WTC11 (cell line): ENCODE data around the gene CPPED1.
"Not testable (repeated sequence)": the region's sequence is repeated elsewhere in the genome, so short reads cannot be mapped to it uniquely, and the experiment has no call there.

ENCODE experiments used
- CBFB ChIP-seq: sonication (generic); formaldehyde crosslinking; IDR thresholded peaks from 2 replicates; pipeline ENCODE4 v1.8.1; 2022; ENCODE audit warnings: mild to moderate bottlenecking, low read depth, missing genetic modification reagents
- GABPB1 ChIP-seq: sonication (generic); formaldehyde crosslinking; IDR thresholded peaks from 2 replicates; pipeline ENCODE4 v1.8.1; 2023; ENCODE audit warnings: mild to moderate bottlenecking, missing genetic modification reagents
- MYBL2 ChIP-seq: sonication (generic); formaldehyde crosslinking; IDR thresholded peaks from 2 replicates; pipeline ENCODE4 v1.8.1; 2023; ENCODE audit warnings: mild to moderate bottlenecking, moderate library complexity, missing genetic modification reagents
- SP1 ChIP-seq: sonication (generic); formaldehyde crosslinking; conservative IDR thresholded peaks from 2 replicates; pipeline ENCODE4 v1.8.1; 2022; ENCODE audit warnings: missing genetic modification reagents
- TP53 ChIP-seq: sonication (generic); formaldehyde crosslinking; IDR thresholded peaks from 2 replicates; pipeline ENCODE4 v1.8.1; 2023; ENCODE audit warnings: mild to moderate bottlenecking, missing genetic modification reagents
- ZNF138 ChIP-seq: sonication (generic); formaldehyde crosslinking; conservative IDR thresholded peaks from 2 replicates; pipeline ENCODE4 v1.8.1; 2022; ENCODE audit warnings: mild to moderate bottlenecking, moderate library complexity, missing genetic modification reagents
- ZNF396 ChIP-seq: fragments of 250-450 bp; sonication (Bioruptor Pico); IDR thresholded peaks from 2 replicates; pipeline ENCODE4 v1.8.0; 2021; ENCODE audit warnings: mild to moderate bottlenecking, moderate library complexity, borderline replicate concordance
- TF ChIP-seq, protein P1 (sequence below): fragments of 200-600 bp; IDR thresholded peaks from 2 replicates; pipeline ENCODE4 v1.8.0; 2022; ENCODE audit warnings: antibody characterized with exemption
- TF ChIP-seq, protein P2 (sequence below): sonication (generic); formaldehyde crosslinking; IDR thresholded peaks from 2 replicates; pipeline ENCODE4 v1.8.1; 2023; ENCODE audit warnings: mild to moderate bottlenecking, moderate library complexity, missing genetic modification reagents
- TF ChIP-seq, protein P3 (sequence below): sonication (generic); formaldehyde crosslinking; IDR thresholded peaks from 2 replicates; pipeline ENCODE4 v1.8.0; 2022; ENCODE audit warnings: mild to moderate bottlenecking, missing genetic modification reagents
- TF ChIP-seq, protein P4 (sequence below): sonication (generic); formaldehyde crosslinking; IDR thresholded peaks from 2 replicates; pipeline ENCODE4 v1.8.1; 2023; ENCODE audit warnings: mild to moderate bottlenecking, missing genetic modification reagents, moderate library complexity
- TF ChIP-seq, protein P5 (sequence below): sonication (generic); formaldehyde crosslinking; IDR thresholded peaks from 2 replicates; pipeline ENCODE4 v1.8.0; 2023; ENCODE audit warnings: missing genetic modification reagents, mild to moderate bottlenecking, borderline replicate concordance

DNA sequence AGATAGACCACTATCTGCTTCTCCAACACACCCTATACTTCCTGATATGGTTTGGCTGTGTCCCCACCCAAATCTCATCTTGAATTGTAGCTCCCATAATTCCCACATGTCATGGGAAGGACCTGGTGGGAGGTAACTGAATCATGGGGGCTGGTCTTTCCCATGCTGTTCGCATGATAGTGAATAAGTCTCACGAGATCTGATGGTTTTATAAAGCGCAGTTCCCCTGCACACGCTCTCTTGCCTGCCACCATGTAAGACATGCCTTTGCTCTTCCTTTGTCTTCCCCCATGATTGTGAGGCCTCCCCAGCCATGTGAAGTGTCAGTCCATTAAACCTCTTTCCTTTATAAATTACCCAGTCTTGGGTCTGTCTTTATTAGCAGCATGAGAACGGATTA, 11.2 kb downstream of the CPPED1 start:
- not testable (repeated sequence) for TF ChIP-seq TP53, ZNF396, SP1, CBFB, MYBL2, GABPB1, ZNF138 (CRISPR knock-in tag)
- TF ChIP-seq, protein P1, sequence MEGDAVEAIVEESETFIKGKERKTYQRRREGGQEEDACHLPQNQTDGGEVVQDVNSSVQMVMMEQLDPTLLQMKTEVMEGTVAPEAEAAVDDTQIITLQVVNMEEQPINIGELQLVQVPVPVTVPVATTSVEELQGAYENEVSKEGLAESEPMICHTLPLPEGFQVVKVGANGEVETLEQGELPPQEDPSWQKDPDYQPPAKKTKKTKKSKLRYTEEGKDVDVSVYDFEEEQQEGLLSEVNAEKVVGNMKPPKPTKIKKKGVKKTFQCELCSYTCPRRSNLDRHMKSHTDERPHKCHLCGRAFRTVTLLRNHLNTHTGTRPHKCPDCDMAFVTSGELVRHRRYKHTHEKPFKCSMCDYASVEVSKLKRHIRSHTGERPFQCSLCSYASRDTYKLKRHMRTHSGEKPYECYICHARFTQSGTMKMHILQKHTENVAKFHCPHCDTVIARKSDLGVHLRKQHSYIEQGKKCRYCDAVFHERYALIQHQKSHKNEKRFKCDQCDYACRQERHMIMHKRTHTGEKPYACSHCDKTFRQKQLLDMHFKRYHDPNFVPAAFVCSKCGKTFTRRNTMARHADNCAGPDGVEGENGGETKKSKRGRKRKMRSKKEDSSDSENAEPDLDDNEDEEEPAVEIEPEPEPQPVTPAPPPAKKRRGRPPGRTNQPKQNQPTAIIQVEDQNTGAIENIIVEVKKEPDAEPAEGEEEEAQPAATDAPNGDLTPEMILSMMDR: not testable (repeated sequence)
- TF ChIP-seq, protein P2, sequence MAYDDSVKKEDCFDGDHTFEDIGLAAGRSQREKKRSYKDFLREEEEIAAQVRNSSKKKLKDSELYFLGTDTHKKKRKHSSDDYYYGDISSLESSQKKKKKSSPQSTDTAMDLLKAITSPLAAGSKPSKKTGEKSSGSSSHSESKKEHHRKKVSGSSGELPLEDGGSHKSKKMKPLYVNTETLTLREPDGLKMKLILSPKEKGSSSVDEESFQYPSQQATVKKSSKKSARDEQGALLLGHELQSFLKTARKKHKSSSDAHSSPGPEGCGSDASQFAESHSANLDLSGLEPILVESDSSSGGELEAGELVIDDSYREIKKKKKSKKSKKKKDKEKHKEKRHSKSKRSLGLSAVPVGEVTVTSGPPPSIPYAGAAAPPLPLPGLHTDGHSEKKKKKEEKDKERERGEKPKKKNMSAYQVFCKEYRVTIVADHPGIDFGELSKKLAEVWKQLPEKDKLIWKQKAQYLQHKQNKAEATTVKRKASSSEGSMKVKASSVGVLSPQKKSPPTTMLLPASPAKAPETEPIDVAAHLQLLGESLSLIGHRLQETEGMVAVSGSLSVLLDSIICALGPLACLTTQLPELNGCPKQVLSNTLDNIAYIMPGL (CRISPR knock-in tag): not testable (repeated sequence)
- TF ChIP-seq, protein P3, sequence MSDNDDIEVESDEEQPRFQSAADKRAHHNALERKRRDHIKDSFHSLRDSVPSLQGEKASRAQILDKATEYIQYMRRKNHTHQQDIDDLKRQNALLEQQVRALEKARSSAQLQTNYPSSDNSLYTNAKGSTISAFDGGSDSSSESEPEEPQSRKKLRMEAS: not testable (repeated sequence)
- TF ChIP-seq, protein P4, sequence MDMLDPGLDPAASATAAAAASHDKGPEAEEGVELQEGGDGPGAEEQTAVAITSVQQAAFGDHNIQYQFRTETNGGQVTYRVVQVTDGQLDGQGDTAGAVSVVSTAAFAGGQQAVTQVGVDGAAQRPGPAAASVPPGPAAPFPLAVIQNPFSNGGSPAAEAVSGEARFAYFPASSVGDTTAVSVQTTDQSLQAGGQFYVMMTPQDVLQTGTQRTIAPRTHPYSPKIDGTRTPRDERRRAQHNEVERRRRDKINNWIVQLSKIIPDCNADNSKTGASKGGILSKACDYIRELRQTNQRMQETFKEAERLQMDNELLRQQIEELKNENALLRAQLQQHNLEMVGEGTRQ: not testable (repeated sequence)
- TF ChIP-seq, protein P5, sequence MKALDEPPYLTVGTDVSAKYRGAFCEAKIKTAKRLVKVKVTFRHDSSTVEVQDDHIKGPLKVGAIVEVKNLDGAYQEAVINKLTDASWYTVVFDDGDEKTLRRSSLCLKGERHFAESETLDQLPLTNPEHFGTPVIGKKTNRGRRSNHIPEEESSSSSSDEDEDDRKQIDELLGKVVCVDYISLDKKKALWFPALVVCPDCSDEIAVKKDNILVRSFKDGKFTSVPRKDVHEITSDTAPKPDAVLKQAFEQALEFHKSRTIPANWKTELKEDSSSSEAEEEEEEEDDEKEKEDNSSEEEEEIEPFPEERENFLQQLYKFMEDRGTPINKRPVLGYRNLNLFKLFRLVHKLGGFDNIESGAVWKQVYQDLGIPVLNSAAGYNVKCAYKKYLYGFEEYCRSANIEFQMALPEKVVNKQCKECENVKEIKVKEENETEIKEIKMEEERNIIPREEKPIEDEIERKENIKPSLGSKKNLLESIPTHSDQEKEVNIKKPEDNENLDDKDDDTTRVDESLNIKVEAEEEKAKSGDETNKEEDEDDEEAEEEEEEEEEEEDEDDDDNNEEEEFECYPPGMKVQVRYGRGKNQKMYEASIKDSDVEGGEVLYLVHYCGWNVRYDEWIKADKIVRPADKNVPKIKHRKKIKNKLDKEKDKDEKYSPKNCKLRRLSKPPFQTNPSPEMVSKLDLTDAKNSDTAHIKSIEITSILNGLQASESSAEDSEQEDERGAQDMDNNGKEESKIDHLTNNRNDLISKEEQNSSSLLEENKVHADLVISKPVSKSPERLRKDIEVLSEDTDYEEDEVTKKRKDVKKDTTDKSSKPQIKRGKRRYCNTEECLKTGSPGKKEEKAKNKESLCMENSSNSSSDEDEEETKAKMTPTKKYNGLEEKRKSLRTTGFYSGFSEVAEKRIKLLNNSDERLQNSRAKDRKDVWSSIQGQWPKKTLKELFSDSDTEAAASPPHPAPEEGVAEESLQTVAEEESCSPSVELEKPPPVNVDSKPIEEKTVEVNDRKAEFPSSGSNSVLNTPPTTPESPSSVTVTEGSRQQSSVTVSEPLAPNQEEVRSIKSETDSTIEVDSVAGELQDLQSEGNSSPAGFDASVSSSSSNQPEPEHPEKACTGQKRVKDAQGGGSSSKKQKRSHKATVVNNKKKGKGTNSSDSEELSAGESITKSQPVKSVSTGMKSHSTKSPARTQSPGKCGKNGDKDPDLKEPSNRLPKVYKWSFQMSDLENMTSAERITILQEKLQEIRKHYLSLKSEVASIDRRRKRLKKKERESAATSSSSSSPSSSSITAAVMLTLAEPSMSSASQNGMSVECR (CRISPR knock-in tag): not testable (repeated sequence)
